ENCODE data around the gene EIF4A2. TPM values are rescaled to one million over a fixed set of nuclear protein-coding genes. Genes with fewer than 3 reads are reported as not detected.

EIF4A2 gene
- total and polyA plus RNA-seq, 9 of the 15 experiments (the other 6 are each of a cell fraction or from before 2014, with no cell fraction given), result 307 to 754 (median 435) TPM

- TF ChIP-seq, protein P1, sequence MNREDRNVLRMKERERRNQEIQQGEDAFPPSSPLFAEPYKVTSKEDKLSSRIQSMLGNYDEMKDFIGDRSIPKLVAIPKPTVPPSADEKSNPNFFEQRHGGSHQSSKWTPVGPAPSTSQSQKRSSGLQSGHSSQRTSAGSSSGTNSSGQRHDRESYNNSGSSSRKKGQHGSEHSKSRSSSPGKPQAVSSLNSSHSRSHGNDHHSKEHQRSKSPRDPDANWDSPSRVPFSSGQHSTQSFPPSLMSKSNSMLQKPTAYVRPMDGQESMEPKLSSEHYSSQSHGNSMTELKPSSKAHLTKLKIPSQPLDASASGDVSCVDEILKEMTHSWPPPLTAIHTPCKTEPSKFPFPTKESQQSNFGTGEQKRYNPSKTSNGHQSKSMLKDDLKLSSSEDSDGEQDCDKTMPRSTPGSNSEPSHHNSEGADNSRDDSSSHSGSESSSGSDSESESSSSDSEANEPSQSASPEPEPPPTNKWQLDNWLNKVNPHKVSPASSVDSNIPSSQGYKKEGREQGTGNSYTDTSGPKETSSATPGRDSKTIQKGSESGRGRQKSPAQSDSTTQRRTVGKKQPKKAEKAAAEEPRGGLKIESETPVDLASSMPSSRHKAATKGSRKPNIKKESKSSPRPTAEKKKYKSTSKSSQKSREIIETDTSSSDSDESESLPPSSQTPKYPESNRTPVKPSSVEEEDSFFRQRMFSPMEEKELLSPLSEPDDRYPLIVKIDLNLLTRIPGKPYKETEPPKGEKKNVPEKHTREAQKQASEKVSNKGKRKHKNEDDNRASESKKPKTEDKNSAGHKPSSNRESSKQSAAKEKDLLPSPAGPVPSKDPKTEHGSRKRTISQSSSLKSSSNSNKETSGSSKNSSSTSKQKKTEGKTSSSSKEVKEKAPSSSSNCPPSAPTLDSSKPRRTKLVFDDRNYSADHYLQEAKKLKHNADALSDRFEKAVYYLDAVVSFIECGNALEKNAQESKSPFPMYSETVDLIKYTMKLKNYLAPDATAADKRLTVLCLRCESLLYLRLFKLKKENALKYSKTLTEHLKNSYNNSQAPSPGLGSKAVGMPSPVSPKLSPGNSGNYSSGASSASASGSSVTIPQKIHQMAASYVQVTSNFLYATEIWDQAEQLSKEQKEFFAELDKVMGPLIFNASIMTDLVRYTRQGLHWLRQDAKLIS (CRISPR knock-in tag; IDR thresholded peaks at IDR 0.05), result no peak; the same call in 1 of the 2 replicates
- TF ChIP-seq NCOA4 (IDR thresholded peaks at IDR 0.05; ENCODE audit: partially characterized antibody) (no peak), THAP7 (CRISPR knock-in tag; IDR thresholded peaks at IDR 0.05) (no peak), RFX7 (CRISPR knock-in tag; IDR thresholded peaks at IDR 0.05) (no peak), HDAC6 (IDR thresholded peaks at IDR 0.05; ENCODE audit: low read depth, low read length) (no peak), MIER1 (IDR thresholded peaks at IDR 0.05; ENCODE audit: low read depth) (no peak), KAT8 (IDR thresholded peaks at IDR 0.05; ENCODE audit: low read depth) (no peak), MTA3 (IDR thresholded peaks at IDR 0.05; ENCODE audit: borderline replicate concordance) (peak; percentile 87), RNF219 (CRISPR knock-in tag; IDR thresholded peaks at IDR 0.05) (no peak), JUND (IDR thresholded peaks at IDR 0.05; ENCODE audit: borderline replicate concordance, low read depth, low read length) (peak; percentile 44; the same call in 1 of the 2 replicates), JUND (tag; IDR thresholded peaks at IDR 0.05; ENCODE audit: borderline replicate concordance, low read depth, low read length) (0 out of 3 replicates have a peak, but pooled peaks have one; percentile 23), ZNF639 (CRISPR knock-in tag; conservative IDR thresholded peaks at IDR 0.05 in 1 of 2, IDR thresholded peaks at IDR 0.05 in 1 of 2) (peak in 1 of 2 experiments; percentile 74; a peak in 1 of 4 replicates), E4F1 (CRISPR knock-in tag; IDR thresholded peaks at IDR 0.05; ENCODE audit: borderline replicate concordance) (no peak), BCOR (IDR thresholded peaks at IDR 0.05) (0 out of 2 replicates have a peak, but pooled peaks have one; percentile 16), PPARD (CRISPR knock-in tag; IDR thresholded peaks at IDR 0.05) (no peak)
Observed at GRCh38 chr3:186806089-186807055, 23.0 kb downstream of the EIF4A2 start, which contains the start of gene RFC4 (continued).

Measured in K562 (cell line).